ENCODE results near the gene TFPI. TPM values are rescaled to one million over a fixed set of nuclear protein-coding genes. Genes with fewer than 3 reads are reported as not detected.
"Not testable (repeated sequence)": the region's sequence is repeated elsewhere in the genome, so short reads cannot be mapped to it uniquely, and the experiment has no call there.

TFPI gene
- total RNA-seq, 1 experiment from 2014 or later: 608 TPM

GRCh38 chr2:187554704-187555082, 458 bp upstream of the TFPI start:
- no peak for DNase-seq (ENCODE audit: low read depth)

DNA sequence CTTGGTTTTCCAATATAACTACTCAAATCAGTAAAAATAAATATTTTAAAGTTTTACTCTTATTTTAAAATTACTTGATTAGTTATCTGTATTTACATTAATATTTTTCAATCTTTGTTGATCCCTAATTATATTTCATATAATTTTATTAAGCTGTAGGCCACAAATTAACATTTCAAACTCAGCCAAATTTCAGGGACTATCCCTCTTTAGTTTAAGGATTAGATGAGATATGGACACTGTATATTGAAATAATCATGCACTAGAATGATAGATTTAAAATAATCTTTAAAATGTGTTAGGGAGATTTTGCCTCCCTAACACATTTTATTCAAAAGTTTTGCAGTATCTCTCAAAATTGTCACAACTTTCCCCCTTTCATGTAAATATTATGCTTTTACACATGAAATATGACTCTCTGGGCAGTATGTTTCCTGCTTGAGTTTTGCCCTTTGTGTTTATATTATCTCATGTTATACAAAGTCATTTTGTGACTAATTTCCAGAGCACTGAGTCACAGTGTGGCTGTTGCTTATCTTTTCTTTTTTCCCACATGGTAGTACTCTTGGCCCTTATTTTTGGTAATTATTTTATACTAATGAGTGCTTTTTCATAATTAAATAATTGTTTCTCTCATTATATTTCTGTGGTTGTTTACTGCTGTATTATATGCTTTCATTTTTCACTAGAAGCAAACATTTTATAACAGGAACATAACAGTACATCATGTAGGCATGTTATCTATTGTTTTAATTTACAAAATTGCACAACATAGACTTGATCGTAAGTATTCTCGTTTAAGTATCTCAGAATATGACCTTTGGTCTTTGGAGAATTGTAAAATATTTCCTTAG, 1.2 kb downstream of the TFPI start:
- DNase-seq (ENCODE audit: low read depth): peak; percentile 85

GRCh38 chr2:187552381-187552780, 1.9 kb downstream of the TFPI start:
- no peak for DNase-seq (ENCODE audit: low read depth)

DNA sequence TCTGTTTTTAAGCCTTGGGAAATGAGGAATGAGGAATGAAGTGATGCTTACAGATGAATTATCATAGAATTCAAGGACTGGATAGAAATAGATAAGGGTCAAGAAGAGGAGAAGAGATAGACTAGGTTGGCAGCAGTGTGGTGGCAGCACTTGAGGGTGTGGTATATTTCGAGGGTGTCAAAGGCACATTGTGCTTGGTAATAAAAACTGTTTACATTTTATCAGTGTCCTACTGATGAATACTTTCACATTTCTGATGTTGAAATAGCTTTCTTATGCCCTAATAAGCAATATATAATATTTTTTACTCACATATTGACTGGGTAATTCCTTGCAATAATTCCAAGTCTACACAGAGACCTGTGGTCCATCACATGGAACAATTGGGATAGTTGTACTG, 3.4 kb downstream of the TFPI start:
- no peak for DNase-seq (ENCODE audit: low read depth)

DNA sequence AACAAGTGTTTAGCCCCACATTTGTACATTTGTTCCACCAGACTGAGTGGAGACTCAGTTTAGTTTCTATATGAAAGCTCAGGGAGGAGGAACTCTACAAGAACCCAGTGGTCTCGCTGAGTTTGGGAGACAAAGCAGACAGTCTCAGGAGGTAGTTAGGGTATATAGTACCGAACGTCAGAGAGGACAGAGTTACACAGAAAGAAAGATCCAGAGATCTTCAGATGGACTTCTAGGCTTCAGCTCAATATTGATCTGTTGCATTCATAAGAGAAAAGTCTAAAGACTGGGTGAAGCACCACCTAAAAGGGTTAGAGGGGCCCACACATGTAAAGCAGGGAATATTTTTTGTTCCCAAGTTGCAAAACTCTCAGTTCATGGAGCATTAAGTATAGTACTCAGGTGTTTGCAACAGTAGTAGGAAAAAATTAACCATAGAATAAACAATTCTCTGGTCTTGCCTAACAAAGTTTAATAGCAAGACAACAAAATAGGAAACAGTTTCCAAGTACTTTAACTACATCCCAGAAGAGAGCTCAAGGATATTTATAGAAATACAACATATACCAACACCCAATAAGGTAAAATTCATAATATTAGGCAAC, 4.2 kb downstream of the TFPI start:
- DNase-seq (ENCODE audit: low read depth): peak; percentile 60

- DNase-seq (ENCODE audit: low read depth): no peak
Measured at GRCh38 chr2:187549193-187549592, 5.0 kb downstream of the TFPI start.

DNA sequence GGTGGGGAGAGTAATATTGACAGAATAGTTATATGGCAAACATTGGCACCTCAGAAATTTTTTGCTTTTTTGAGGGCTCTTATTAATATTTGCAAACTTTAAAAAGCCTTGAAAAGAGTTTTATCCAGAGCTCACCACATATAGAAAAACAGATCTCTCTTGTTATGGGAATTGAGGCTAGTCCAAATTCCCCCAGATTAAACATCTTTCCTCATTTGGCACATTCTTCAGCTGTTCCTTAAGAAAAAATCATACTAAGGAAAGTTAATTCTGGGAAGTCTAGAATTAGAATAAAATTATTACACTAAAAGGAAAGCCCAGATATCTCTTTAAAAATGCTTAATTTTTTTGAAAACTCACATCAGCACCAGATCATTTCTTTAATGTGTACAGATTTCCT, 5.6 kb downstream of the TFPI start:
- DNase-seq (ENCODE audit: low read depth): no peak

DNA sequence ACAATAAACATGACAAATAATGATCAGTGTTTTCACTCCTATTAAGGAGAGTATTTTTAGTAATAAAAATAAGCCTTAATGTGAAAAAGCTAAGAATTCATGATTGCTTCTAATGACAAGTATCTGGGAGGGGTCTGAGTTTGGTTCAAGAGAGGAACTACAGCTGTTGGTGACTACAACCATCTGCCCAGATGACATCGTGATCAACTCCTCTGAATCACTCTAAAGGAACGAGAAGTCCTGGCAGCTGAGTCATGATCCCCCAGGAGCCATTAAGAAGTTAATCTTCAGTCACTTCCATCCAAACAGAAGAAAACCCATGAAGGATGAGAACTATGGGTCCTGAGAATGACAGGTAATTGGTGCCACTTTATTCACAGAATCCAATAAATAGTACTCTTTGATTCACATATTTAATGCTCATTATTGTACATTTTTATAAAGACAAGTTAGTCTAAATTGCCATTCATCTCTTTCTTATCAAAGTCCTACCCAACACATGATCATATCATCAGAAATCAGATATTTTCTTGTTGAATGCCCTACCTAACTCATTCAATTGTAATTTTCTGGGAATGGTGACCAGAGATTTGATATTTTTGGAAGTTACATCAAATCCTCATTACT, 6.8 kb downstream of the TFPI start:
- DNase-seq (ENCODE audit: low read depth): peak; percentile 99

DNA sequence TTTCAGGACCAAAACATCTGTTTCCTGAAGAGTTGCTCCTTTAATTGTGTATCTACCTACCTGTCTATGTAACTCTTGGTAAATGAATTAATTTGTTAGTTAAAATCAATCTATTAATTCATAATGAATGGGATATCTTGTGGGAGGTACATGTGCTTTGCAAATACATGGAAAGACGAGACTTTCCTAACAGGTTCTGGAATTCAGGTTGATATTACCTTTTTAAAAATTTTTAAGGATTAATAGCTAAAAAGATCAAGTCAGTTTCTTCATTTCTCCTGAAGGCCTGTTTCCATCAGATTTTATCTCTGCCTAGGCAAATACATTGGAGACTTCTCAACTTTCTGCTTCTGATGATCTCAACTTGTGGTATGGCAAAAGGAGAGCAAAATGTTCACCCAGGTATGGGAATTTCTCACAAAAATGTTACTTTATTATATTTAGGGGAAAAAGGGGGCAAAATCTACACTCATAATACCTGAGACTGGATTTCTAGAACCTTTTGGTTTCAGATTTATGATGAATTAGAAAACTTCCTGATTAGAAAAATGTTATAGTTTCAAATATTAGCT, 7.4 kb downstream of the TFPI start:
- DNase-seq (ENCODE audit: low read depth): no peak

GRCh38 chr2:187545238-187545751, 8.9 kb downstream of the TFPI start:
- DNase-seq (ENCODE audit: low read depth): peak; percentile 63

GRCh38 chr2:187544371-187545080, 9.7 kb downstream of the TFPI start:
- DNase-seq (ENCODE audit: low read depth): peak; percentile 44

GRCh38 chr2:187543488-187543887, 10.7 kb downstream of the TFPI start:
- DNase-seq (ENCODE audit: low read depth): no peak

DNA sequence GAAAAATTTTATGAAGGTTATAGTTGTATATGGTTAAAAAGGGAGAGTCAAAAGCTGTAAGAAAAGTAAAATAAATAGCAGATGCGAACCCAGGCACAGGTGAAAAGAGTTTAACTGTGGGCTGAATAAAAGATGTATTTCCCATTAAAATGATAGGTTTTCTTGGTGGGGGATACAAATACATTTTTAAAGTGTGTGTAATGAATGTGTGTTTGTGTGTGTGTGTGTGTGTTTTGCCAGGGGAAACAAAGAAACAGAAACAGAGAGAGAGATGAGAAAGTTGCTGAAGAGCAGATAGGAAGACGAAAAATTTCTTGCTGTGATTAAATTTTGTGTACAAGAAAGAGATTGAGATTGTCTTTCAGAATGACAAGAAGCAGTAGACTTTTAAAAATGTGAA, 12.1 kb downstream of the TFPI start:
- peak; percentile 59 for DNase-seq (ENCODE audit: low read depth)

- DNase-seq (ENCODE audit: low read depth): peak; percentile 99
Measured at GRCh38 chr2:187541086-187542085, 12.8 kb downstream of the TFPI start.

DNA sequence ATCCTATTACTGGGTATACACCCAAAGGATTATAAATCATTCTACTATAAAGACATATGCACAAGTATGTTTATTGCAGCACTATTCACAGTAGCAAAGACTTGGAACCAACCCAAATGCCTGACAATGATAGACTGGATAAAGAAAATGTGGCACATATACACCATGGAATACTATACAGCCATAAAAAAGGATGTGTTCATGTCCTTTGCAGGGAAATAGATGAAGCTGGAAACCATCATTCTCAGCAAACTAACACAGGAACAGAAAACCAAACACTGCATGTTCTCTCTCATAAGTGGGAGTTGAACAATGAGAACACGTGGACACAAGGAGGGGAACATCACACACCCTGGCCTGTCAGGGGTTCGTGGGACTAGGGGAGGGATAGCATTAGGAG, 16.0 kb downstream of the TFPI start:
- DNase-seq (ENCODE audit: low read depth): not testable (repeated sequence)

- not testable (repeated sequence) for DNase-seq (ENCODE audit: low read depth)
Measured at GRCh38 chr2:187535381-187535780, 18.9 kb downstream of the TFPI start.

GRCh38 chr2:187532333-187533120, 21.7 kb downstream of the TFPI start:
- no peak for DNase-seq (ENCODE audit: low read depth)

GRCh38 chr2:187529977-187530721, 24.1 kb downstream of the TFPI start:
- DNase-seq (ENCODE audit: low read depth): no peak

Measured in LHCN-M2 (cell line).